ENCODE results near the gene IRX4.

DNA sequence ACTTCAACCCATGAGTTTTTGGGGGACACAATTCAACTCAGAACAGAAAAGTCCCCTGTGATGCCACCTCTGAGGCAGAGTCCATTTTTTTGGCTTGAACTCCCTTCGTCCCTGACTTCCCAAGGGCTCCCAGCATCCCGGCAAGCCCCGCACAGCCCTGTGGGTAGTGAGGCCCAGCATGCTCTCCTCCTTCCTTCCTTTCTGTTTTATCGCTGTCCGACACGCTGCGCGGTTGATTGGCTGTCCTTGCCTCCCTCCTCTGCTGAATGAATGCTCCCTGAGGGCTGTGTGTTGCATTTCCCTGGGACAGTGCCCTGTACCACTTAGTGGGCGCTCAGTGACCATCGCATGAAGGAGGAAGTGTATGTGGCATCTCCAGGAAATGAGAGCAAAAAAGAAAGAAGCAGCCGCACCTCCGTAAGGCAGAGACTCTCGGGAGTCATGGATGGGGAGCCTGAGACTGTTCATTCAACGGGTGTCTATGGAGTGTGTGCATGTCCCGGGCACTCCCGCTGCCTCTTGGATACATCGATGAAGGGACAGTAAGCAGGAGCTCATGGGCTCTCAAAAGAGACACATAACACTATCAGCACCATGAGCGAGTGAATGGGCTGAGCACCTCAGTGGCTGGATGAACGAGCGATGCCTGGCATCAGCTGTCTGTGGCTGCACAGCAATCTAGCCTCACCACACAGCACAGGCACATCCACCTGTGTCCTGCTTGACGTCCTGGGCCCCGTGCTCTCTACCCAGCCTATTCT is 10.1 kb upstream of the IRX4 start:
- no peak for TF ChIP-seq MAX (IDR thresholded peaks at IDR 0.05; ENCODE audit: low read depth)
- TF ChIP-seq, protein P1, sequence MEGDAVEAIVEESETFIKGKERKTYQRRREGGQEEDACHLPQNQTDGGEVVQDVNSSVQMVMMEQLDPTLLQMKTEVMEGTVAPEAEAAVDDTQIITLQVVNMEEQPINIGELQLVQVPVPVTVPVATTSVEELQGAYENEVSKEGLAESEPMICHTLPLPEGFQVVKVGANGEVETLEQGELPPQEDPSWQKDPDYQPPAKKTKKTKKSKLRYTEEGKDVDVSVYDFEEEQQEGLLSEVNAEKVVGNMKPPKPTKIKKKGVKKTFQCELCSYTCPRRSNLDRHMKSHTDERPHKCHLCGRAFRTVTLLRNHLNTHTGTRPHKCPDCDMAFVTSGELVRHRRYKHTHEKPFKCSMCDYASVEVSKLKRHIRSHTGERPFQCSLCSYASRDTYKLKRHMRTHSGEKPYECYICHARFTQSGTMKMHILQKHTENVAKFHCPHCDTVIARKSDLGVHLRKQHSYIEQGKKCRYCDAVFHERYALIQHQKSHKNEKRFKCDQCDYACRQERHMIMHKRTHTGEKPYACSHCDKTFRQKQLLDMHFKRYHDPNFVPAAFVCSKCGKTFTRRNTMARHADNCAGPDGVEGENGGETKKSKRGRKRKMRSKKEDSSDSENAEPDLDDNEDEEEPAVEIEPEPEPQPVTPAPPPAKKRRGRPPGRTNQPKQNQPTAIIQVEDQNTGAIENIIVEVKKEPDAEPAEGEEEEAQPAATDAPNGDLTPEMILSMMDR (IDR thresholded peaks at IDR 0.05), result no peak
- no peak for TF ChIP-seq REST (IDR thresholded peaks at IDR 0.05; ENCODE audit: low read depth, low read length)
- no peak for TF ChIP-seq ELF1 (IDR thresholded peaks at IDR 0.05)
- no peak for TF ChIP-seq RAD21 (IDR thresholded peaks at IDR 0.05; ENCODE audit: low read length)
- TF ChIP-seq RFX5 (IDR thresholded peaks at IDR 0.05; ENCODE audit: low read length), result no peak
- TF ChIP-seq FOXM1 (IDR thresholded peaks at IDR 0.05; ENCODE audit: low read depth), result no peak
- TF ChIP-seq JUND (IDR thresholded peaks at IDR 0.05), result no peak
- TF ChIP-seq SMC3 (IDR thresholded peaks at IDR 0.05; ENCODE audit: low read depth, low read length), result no peak
- no peak for TF ChIP-seq GATA2 (CRISPR knock-in tag; IDR thresholded peaks at IDR 0.05)
- no peak for TF ChIP-seq TAF1 (IDR thresholded peaks at IDR 0.05; ENCODE audit: borderline replicate concordance, low read depth, low read length)
- no peak for TF ChIP-seq NFIC (IDR thresholded peaks at IDR 0.05; ENCODE audit: borderline replicate concordance)
- TF ChIP-seq POLR2AphosphoS5 (IDR thresholded peaks at IDR 0.05; ENCODE audit: low read depth, low read length), result no peak
- TF ChIP-seq TCF12 (IDR thresholded peaks at IDR 0.05), result no peak

All from SK-N-SH (cell line).